ENCODE data around the gene DICER1.

DNA sequence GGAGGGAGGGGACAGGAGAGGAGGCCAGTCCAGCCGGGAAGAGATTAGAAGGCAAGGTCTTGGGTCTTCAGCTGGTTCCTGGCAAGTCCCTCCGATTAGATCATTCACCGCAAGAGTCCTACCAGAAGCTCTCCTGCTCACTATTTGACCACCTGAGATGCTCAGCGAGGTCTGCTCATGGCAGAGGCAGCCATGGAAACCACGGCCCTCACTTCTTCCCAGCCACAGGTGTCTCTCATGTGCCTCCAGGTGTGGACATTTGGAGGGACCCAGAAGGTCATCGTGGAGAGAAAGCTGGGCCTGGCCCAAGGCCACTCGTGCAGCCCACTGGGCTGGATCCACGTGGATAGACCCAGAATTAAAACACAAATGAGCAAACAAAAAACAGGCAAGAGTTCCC is 99.5 kb downstream of the DICER1 start:
- TF ChIP-seq, protein P1, sequence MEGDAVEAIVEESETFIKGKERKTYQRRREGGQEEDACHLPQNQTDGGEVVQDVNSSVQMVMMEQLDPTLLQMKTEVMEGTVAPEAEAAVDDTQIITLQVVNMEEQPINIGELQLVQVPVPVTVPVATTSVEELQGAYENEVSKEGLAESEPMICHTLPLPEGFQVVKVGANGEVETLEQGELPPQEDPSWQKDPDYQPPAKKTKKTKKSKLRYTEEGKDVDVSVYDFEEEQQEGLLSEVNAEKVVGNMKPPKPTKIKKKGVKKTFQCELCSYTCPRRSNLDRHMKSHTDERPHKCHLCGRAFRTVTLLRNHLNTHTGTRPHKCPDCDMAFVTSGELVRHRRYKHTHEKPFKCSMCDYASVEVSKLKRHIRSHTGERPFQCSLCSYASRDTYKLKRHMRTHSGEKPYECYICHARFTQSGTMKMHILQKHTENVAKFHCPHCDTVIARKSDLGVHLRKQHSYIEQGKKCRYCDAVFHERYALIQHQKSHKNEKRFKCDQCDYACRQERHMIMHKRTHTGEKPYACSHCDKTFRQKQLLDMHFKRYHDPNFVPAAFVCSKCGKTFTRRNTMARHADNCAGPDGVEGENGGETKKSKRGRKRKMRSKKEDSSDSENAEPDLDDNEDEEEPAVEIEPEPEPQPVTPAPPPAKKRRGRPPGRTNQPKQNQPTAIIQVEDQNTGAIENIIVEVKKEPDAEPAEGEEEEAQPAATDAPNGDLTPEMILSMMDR (IDR thresholded peaks at IDR 0.05): no peak
- TF ChIP-seq POLR2A (IDR thresholded peaks at IDR 0.05; ENCODE audit: low read depth) (no peak), POLR2AphosphoS5 (IDR thresholded peaks at IDR 0.05) (no peak)

Data from esophagus muscularis mucosa (tissue), 3 donors.